Measurements from ENCODE around the gene PRKD2.

DNA sequence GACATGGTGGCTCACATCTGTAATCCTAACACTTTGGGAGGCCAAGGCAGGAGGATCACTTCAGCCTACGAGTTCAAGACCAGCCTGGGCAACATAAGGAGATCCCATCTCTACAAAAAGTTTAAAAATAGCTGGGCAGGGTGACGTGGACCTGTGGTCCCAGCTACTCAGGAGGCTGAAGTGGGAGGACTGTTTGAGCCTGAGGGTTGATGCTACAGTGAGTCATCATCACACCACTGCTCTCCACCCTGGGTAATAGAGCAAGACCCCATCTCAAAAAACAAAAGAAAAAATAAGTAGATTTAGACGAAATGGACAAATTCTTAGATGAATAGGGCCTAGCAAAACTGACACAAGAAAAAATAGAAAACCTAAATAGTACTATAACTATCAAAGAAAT is 70.5 kb downstream of the PRKD2 start:
- TF ChIP-seq EZH2 (IDR thresholded peaks at IDR 0.05) (no peak), EZH2phosphoT487 (IDR thresholded peaks at IDR 0.05) (no peak)
- TF ChIP-seq, protein P1, sequence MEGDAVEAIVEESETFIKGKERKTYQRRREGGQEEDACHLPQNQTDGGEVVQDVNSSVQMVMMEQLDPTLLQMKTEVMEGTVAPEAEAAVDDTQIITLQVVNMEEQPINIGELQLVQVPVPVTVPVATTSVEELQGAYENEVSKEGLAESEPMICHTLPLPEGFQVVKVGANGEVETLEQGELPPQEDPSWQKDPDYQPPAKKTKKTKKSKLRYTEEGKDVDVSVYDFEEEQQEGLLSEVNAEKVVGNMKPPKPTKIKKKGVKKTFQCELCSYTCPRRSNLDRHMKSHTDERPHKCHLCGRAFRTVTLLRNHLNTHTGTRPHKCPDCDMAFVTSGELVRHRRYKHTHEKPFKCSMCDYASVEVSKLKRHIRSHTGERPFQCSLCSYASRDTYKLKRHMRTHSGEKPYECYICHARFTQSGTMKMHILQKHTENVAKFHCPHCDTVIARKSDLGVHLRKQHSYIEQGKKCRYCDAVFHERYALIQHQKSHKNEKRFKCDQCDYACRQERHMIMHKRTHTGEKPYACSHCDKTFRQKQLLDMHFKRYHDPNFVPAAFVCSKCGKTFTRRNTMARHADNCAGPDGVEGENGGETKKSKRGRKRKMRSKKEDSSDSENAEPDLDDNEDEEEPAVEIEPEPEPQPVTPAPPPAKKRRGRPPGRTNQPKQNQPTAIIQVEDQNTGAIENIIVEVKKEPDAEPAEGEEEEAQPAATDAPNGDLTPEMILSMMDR (IDR thresholded peaks at IDR 0.05) = no peak
